Measurements from ENCODE around the gene DHRSX.

- no peak for TF ChIP-seq CTCF (IDR thresholded peaks at IDR 0.05)
- no peak for TF ChIP-seq CHD2 (IDR thresholded peaks at IDR 0.05; ENCODE audit: low read length, partially characterized antibody)
- TF ChIP-seq HOXA7 (CRISPR knock-in tag; IDR thresholded peaks at IDR 0.05): no peak
- no peak for TF ChIP-seq BHLHE40 (IDR thresholded peaks at IDR 0.05; ENCODE audit: low read depth, low read length)
- no peak for TF ChIP-seq EP300 (IDR thresholded peaks at IDR 0.05)
- TF ChIP-seq REST (IDR thresholded peaks at IDR 0.05): no peak
- TF ChIP-seq POLR2A (IDR thresholded peaks at IDR 0.05; ENCODE audit: low read length): no peak
- no peak for TF ChIP-seq POLR2AphosphoS2 (conservative IDR thresholded peaks at IDR 0.05; ENCODE audit: low read length)
- TF ChIP-seq NFE2L2 (conservative IDR thresholded peaks at IDR 0.05; ENCODE audit: low read length): no peak
- no peak for TF ChIP-seq JUN (IDR thresholded peaks at IDR 0.05)
- no peak for TF ChIP-seq MAX (IDR thresholded peaks at IDR 0.05)
Observed at GRCh38 chrX:2424317-2424716, 76.5 kb downstream of the DHRSX start.

All from A549 (cell line).